Measurements from ENCODE around the gene DIS3L2.
"Not testable (repeated sequence)": the region's sequence is repeated elsewhere in the genome, so short reads cannot be mapped to it uniquely, and the experiment has no call there.

Gene DIS3L2

DNA sequence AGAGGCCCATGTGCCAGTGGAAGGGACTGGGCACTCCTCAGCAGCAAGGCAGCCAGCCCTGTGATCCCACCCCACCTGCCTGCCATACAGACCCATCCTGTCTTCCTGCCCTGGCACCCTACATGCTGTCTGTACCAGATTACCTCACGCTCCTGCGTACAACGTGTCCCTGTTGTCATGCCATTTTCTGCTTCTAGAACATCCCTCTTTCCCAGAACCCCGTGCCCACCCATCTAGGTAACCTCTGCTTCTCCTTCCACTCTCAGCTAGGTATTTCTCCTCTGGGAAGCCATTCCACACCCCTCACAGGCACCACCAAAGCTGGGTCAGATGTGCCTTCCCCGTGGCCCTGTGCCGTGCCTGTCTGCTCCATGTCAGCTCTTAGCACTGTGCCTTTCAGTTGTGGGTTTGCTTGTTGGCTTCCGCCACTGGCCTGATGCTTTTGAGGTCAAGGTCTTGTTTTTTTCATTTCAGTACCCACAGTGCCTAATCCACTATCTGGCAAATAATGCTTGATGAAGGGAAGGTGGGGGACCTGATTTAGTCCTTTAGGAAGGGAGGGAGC lies 345.3 kb downstream of the DIS3L2 start:
- peaks cover 5% of the 10 kb centered on the region for H3K4me1 Mint-ChIP-seq (ENCODE audit: low read depth)
- H3K9me3 Mint-ChIP-seq = peaks cover 10% of the 10 kb centered on the region
- peaks cover 33% of the 10 kb centered on the region for H3K36me3 Mint-ChIP-seq (ENCODE audit: low read depth)
- no peaks in the 10 kb centered on the region for H3K27me3 Mint-ChIP-seq
- intact Hi-C loops (cut with micrococcal nuclease) = no loop called here
- H3K4me3 Mint-ChIP-seq = no peak overlapping the region
- no peak overlapping the region for H3K27ac Mint-ChIP-seq

DNA sequence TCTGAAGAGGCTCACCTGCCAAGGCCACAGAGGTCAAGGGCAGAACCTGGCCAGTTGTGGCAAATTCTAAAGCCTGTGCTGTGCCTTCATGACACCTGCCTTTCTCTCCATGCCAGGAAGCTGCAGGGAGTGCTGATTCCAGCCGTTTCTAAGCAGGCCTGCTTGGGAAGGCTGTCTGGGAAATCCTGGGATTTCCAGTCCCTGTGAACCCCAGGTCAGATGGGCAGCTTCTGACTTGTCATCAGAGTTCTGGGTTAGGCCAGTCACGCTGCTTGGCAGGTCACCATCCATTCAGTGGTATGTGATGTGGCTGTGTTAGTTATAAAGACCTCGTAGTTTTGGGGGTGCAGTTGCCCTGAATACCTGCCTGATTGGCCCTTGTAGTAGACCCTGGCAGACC lies 346.3 kb downstream of the DIS3L2 start:
- H3K36me3 Mint-ChIP-seq (ENCODE audit: low read depth) = peaks cover 36% of the 10 kb centered on the region
- peaks cover 5% of the 10 kb centered on the region for H3K4me1 Mint-ChIP-seq (ENCODE audit: low read depth)
- H3K9me3 Mint-ChIP-seq = peaks cover 20% of the 10 kb centered on the region
- no peak overlapping the region for H3K27ac Mint-ChIP-seq
- H3K4me3 Mint-ChIP-seq = no peak overlapping the region
- H3K27me3 Mint-ChIP-seq = no peaks in the 10 kb centered on the region
- intact Hi-C loops (cut with micrococcal nuclease) = no loop called here

DNA sequence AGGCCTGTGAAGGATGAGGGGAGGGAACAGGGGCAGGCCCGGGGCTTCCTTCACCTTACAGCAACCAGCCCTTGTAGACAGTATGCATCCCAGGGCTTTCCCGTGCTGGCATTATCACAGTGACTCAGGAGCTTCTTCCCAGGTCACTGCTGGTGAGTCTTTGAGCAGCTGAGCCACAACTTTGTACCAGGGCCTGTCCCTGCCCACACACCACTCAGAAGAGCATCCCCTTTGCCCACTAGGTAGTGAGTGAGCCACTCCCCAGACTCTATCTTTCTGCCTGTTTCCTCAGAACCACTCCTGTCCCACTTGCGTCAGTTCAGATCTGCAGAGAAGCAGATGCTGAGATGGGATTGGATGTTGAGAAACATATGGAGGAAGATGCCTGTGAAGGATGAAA lies 347.5 kb downstream of the DIS3L2 start:
- Mint-ChIP-seq H3K36me3 (ENCODE audit: low read depth) (peaks cover 40% of the 10 kb centered on the region), H3K4me1 (ENCODE audit: low read depth) (peaks cover 9% of the 10 kb centered on the region), H3K27me3 (no peaks in the 10 kb centered on the region), H3K4me3 (no peak overlapping the region), H3K9me3 (peaks cover 27% of the 10 kb centered on the region), H3K27ac (no peak overlapping the region)
- intact Hi-C loops (cut with micrococcal nuclease) = no loop called here

- Mint-ChIP-seq H3K27ac (peak overlapping the region; percentile 10), H3K4me3 (no peak overlapping the region), H3K36me3 (ENCODE audit: low read depth) (peaks cover 35% of the 10 kb centered on the region), H3K27me3 (no peaks in the 10 kb centered on the region), H3K4me1 (ENCODE audit: low read depth) (peaks cover 15% of the 10 kb centered on the region), H3K9me3 (peaks cover 21% of the 10 kb centered on the region)
- intact Hi-C loops (cut with micrococcal nuclease) = no loop called here
Measured at GRCh38 chr2:232309592-232309991, 348.1 kb downstream of the DIS3L2 start.

DNA sequence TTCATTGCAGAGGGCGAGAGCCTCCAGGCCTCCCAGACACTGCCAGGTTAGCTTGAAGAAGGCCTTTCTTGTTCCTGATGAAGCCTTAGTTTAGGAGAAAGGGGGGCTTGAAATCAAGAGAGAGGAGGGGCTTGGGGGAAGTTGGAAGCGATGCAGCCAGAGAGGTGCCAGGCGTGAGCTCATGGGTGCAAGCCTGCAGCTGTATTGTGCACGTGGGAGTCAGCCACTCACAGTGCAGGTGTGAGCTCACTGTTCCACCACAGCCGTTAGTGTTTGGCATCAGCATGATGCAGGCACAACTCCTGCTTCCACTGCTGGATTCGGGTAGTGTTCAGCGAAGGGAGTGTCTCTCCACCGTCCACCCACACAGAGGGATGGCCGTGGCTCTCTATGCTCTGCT lies 348.6 kb downstream of the DIS3L2 start:
- Mint-ChIP-seq H3K4me3 (no peak overlapping the region), H3K27ac (peak overlapping the region; percentile 10), H3K27me3 (no peaks in the 10 kb centered on the region), H3K36me3 (ENCODE audit: low read depth) (peaks cover 35% of the 10 kb centered on the region), H3K9me3 (peaks cover 19% of the 10 kb centered on the region), H3K4me1 (ENCODE audit: low read depth) (peaks cover 21% of the 10 kb centered on the region)
- intact Hi-C loops (cut with micrococcal nuclease) = no loop called here

DNA sequence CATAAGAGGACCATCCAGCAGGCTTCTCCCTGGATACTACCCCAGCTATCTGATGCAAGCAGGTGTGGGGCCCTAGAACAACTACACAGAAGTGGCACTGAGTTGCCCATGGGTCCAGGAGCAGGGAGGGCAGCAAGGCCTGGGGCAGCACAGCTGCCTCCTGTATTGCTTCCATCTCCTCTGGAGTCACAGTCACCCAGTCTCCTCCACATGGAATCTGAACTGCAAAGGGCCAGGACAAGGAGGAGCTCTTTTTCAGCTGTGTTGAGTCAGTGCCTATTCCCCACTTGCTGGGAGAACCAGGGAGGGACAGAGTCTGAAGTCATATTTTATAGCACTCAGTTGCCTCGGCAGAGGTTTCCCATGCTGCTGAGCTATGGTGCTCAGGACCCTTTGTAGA lies 349.2 kb downstream of the DIS3L2 start:
- intact Hi-C loops (cut with micrococcal nuclease) = no loop called here
- no peak overlapping the region for H3K4me3 Mint-ChIP-seq
- H3K9me3 Mint-ChIP-seq = peaks cover 19% of the 10 kb centered on the region
- peaks cover 31% of the 10 kb centered on the region for H3K36me3 Mint-ChIP-seq (ENCODE audit: low read depth)
- peaks cover 26% of the 10 kb centered on the region for H3K4me1 Mint-ChIP-seq (ENCODE audit: low read depth)
- H3K27me3 Mint-ChIP-seq = no peaks in the 10 kb centered on the region
- no peak overlapping the region for H3K27ac Mint-ChIP-seq

GRCh38 chr2:232313645-232314044 lies 352.1 kb downstream of the DIS3L2 start:
- peaks cover 18% of the 10 kb centered on the region for H3K36me3 Mint-ChIP-seq (ENCODE audit: low read depth)
- H3K4me1 Mint-ChIP-seq (ENCODE audit: low read depth) = peaks cover 52% of the 10 kb centered on the region
- H3K27me3 Mint-ChIP-seq; intact Hi-C loops (cut with micrococcal nuclease); H3K27ac Mint-ChIP-seq; H3K4me3 Mint-ChIP-seq: not testable (repeated sequence)
- peaks cover 19% of the 10 kb centered on the region for H3K9me3 Mint-ChIP-seq

GRCh38 chr2:232315049-232315922 lies 353.8 kb downstream of the DIS3L2 start:
- Mint-ChIP-seq H3K9me3 (peaks cover 19% of the 10 kb centered on the region), H3K4me1 (ENCODE audit: low read depth) (peaks cover 60% of the 10 kb centered on the region), H3K4me3 (peak overlapping the region; percentile 30), H3K27ac (peak overlapping the region; percentile 91), H3K36me3 (ENCODE audit: low read depth) (peaks cover 13% of the 10 kb centered on the region), H3K27me3 (no peaks in the 10 kb centered on the region)
- intact Hi-C loops (cut with micrococcal nuclease) = no loop called here

- Mint-ChIP-seq H3K4me3 (peak overlapping the region; percentile 30), H3K4me1 (ENCODE audit: low read depth) (peaks cover 60% of the 10 kb centered on the region), H3K9me3 (peaks cover 19% of the 10 kb centered on the region), H3K27ac (peak overlapping the region; percentile 91), H3K36me3 (ENCODE audit: low read depth) (peaks cover 13% of the 10 kb centered on the region), H3K27me3 (no peaks in the 10 kb centered on the region)
- intact Hi-C loops (cut with micrococcal nuclease) = no loop called here
Measured at GRCh38 chr2:232315923-232316299, 354.4 kb downstream of the DIS3L2 start.

- H3K36me3 Mint-ChIP-seq (ENCODE audit: low read depth) = peaks cover 13% of the 10 kb centered on the region
- H3K4me3 Mint-ChIP-seq = no peak overlapping the region
- intact Hi-C loops (cut with micrococcal nuclease) = no loop called here
- peak overlapping the region; percentile 91 for H3K27ac Mint-ChIP-seq
- H3K9me3 Mint-ChIP-seq = peaks cover 19% of the 10 kb centered on the region
- H3K27me3 Mint-ChIP-seq = no peaks in the 10 kb centered on the region
- peaks cover 60% of the 10 kb centered on the region for H3K4me1 Mint-ChIP-seq (ENCODE audit: low read depth)
Measured at GRCh38 chr2:232316461-232317330, 355.2 kb downstream of the DIS3L2 start.

DNA sequence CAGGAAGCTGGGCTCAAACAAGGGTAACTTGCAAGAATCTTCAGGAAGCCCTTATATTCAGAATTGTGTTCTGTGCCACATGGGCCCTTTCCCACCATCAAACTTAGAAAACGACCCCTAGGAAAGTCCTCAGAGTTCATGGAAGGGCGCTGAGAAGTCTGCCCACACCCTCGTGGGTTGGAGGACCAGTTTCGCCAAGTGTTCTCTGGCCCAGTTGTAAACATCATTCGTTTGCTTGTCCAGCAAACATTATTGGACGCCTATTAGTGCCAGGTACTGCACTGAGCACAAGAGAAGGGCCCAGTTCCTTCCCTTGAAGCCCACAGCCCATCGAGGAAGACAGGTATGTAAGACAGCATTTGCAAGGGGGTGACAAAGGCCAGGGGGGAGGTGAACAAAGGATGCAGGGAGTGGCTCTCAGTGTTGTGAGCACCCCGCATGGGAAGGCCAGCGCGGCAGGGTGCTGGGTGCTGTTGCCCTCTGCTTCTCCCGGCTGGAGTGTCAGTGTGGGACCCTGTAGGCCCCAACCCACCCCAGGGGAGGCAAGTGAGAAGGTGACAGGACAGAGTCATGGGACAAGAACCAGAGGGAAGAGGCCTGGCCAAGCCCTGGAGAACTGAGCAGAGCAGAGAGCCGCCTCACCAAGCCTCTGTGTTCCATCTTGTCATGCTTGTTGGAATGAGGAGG lies 356.8 kb downstream of the DIS3L2 start:
- Mint-ChIP-seq H3K4me3 (no peak overlapping the region), H3K36me3 (ENCODE audit: low read depth) (peaks cover 6% of the 10 kb centered on the region), H3K27ac (peak overlapping the region; percentile 89), H3K27me3 (no peaks in the 10 kb centered on the region), H3K9me3 (peaks cover 4% of the 10 kb centered on the region), H3K4me1 (ENCODE audit: low read depth) (peaks cover 60% of the 10 kb centered on the region)
- intact Hi-C loops (cut with micrococcal nuclease) = no loop called here

- Mint-ChIP-seq H3K27ac (peak overlapping the region; percentile 89), H3K4me3 (no peak overlapping the region), H3K4me1 (ENCODE audit: low read depth) (peaks cover 54% of the 10 kb centered on the region), H3K27me3 (no peaks in the 10 kb centered on the region), H3K9me3 (no peaks in the 10 kb centered on the region), H3K36me3 (ENCODE audit: low read depth) (no peaks in the 10 kb centered on the region)
- intact Hi-C loops (cut with micrococcal nuclease) = no loop called here
Measured at GRCh38 chr2:232319067-232319802, 357.7 kb downstream of the DIS3L2 start.

GRCh38 chr2:232319803-232320442 lies 358.4 kb downstream of the DIS3L2 start:
- Mint-ChIP-seq H3K9me3 (no peaks in the 10 kb centered on the region), H3K27ac (peak overlapping the region; percentile 89), H3K4me3 (no peak overlapping the region), H3K36me3 (ENCODE audit: low read depth) (no peaks in the 10 kb centered on the region), H3K27me3 (no peaks in the 10 kb centered on the region), H3K4me1 (ENCODE audit: low read depth) (peaks cover 47% of the 10 kb centered on the region)
- intact Hi-C loops (cut with micrococcal nuclease) = no loop called here
